ENCODE measurements around the gene RABGAP1L.
"Not testable (repeated sequence)": the region's sequence is repeated elsewhere in the genome, so short reads cannot be mapped to it uniquely, and the experiment has no call there.

RABGAP1L gene

DNA sequence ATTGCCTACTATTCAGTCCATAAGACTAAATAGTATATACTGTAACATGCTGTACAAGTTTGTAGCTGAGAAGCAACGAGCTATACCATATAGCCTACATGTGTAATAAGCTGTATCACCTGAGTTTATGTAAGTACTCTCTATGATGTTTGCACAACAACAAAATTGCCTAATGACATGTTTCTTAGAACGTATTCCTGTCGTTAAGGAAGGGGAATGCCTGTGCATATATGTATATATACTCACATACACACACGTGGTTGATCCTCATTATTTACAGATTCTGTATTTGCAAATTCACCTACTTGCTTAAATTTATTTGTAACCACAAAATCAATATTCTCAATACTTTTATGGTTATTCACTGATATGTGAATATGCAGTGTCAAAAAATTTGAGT lies 504.0 kb downstream of the RABGAP1L start:
- no peak for DNase-seq (ENCODE audit: low read depth)

DNA sequence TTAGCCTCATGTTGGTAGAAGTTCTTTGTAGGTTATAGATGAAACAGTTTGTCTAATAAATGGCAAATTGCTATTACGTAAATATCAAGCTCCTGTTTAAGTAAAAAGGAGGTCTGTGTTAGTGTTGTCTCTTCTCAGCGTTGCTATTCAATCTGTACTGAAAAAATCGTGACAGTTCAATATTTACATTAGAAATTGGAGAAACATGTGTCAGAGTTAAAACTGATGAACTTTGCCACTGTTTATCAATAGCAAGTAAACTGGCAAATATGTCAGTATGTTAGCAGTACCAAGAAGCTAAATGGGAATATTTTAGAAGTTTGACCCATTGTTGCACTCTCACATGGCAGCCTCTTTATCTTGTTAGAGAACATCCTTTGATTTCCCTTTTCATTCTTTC lies 506.9 kb downstream of the RABGAP1L start:
- no peak for DNase-seq (ENCODE audit: low read depth)

DNA sequence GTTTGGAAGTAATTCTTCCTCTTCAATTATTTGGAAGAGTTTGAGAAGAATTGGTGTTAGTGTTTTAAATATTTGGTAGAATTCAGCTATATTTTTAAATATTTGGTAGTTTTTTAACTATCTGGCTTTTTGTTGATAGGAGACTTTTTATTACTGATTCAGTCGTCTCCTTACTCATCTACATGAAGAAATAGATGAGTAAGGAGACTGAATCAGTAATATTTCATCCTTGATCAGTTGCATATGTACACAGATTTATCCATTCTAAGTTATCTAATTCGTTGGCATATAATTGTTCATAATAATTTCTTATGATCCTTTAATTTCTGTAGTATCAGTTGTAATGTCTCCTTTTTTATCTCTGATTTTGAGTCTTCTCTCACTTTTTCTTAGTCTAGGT lies 512.5 kb downstream of the RABGAP1L start:
- DNase-seq (ENCODE audit: low read depth): no peak

DNA sequence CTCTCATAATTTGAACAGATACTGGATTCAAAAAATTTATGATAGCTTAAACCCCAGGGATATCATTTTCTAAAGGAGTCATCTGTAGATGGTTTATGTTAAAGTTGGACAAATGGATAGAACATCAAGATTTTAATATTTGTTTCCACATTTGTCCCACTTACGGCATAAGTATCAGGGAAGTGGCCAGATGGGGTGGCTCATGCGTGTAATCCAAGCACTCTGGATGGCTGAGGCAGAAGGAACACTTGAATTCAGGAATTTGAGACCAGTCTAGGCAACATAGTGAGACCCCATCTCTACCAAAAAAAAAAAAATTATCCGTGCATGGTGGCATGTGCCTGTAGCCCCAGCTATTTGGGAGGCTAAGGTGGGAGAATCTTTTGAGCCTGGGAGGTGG lies 517.5 kb downstream of the RABGAP1L start:
- DNase-seq (ENCODE audit: low read depth): no peak

GRCh38 chr1:174678657-174679056 lies 519.3 kb downstream of the RABGAP1L start:
- no peak for DNase-seq (ENCODE audit: low read depth)

GRCh38 chr1:174680101-174680500 lies 520.8 kb downstream of the RABGAP1L start:
- no peak for DNase-seq (ENCODE audit: low read depth)

DNA sequence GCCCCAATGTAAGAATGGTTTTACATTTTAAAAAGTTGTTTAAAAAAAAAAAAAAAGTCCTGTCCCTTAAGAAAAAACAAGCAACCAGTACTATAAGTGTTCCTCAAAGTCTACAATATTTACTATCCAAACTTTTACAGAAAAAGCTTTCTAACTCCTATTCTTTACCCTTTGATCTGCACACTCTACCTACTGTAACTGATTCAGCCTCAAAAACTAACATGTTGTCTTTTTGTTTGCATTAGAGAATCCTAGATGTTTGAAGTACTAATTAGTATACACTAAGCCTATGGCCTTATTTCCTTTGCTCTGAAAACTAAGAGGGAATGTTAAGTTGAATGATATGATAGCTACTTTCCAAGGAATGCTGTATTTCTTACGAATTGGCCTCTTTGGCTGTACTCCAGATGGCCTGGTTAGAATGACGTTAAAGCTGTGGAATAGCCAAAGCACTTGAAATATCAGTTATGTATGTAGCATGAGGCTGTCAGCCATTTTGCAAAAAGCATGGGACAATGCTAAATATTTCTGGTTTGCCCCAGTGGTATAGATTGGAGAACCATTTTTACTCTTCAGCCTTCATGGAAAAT lies 523.2 kb downstream of the RABGAP1L start:
- DNase-seq (ENCODE audit: low read depth): no peak

GRCh38 chr1:174686213-174686612 lies 526.9 kb downstream of the RABGAP1L start:
- no peak for DNase-seq (ENCODE audit: low read depth)

GRCh38 chr1:174689524-174689923 lies 530.2 kb downstream of the RABGAP1L start:
- no peak for DNase-seq (ENCODE audit: low read depth)

GRCh38 chr1:174690266-174690665 lies 530.9 kb downstream of the RABGAP1L start:
- DNase-seq (ENCODE audit: low read depth): no peak

GRCh38 chr1:174692313-174692712 lies 533.0 kb downstream of the RABGAP1L start:
- DNase-seq (ENCODE audit: low read depth): no peak

GRCh38 chr1:174693085-174693484 lies 533.8 kb downstream of the RABGAP1L start:
- no peak for DNase-seq (ENCODE audit: low read depth)

DNA sequence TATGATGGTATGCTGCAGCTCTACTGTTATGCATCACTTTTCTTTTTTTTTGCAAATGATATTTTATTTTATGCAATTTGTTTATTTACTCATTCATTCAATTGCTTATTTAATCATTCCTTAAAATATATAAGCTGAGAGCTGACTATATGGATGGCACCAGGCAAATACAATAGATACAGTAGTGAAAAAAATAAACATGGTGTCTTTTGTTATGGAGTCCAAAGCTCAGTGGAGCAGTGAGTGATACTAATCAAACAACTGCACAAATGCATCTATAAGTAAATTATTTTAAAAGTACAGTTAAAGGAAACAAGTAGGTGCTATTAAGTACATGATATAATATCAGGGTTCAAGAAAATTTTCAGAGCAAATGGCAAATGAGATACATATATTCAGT lies 534.2 kb downstream of the RABGAP1L start:
- not testable (repeated sequence) for DNase-seq (ENCODE audit: low read depth)

- no peak for DNase-seq (ENCODE audit: low read depth)
Measured at GRCh38 chr1:174696026-174696821, 536.9 kb downstream of the RABGAP1L start.

DNA sequence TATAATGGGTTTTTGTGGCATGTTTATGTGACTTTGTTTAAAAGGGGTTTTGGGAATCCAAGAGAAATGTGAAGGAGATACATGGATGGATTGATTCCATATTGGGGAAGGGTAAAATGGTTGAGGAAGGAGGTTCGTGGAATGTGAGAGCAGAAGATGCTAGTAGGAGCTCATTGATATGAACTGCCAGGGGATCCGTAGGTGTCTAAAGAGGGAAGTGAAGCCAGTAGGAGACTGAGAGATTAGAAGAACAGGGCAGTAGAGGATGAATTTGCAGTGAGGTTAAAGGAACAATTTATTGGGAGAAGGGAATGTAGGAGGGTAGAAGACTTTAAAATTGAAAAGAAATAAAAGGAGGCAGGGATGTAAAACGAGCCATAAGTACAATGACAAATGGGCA lies 541.0 kb downstream of the RABGAP1L start:
- DNase-seq (ENCODE audit: low read depth): no peak

DNA sequence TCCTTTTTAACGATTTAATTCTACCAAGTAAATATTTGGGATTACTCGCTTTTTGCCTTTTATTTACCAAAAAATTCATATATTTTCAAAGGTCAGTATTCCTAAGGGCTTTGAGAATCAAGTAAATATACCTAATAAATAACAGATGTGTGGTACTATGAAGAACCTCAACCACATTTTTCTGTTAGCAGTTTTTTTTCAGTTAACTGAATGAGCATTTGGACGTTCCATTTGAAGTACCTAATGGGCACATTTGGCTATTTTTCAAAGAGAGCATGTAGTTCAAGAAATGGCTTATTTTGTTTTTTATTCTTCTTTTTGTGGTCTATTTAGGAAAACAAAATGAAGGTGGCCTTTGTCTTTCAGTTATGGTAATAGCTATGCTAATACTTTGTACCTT lies 541.5 kb downstream of the RABGAP1L start:
- no peak for DNase-seq (ENCODE audit: low read depth)

DNA sequence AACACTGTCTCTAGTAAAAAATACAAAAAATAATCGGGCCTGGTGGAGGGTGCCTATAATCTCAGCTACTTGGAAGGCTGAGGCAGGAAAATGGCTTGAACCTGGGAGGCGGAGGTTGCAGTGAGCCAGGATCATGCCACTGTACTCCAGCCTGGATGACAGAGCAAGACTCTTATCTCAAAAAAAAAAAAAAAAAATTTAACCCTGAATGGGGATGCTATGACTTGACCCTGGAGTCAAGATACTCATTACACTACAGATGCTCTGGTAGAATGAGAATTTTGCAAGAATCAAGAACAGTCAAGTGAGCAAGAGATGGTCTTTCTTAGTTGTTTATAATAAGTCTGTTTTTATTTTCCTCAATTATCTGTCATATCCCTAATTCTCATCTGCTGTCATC lies 542.2 kb downstream of the RABGAP1L start:
- no peak for DNase-seq (ENCODE audit: low read depth)

DNA sequence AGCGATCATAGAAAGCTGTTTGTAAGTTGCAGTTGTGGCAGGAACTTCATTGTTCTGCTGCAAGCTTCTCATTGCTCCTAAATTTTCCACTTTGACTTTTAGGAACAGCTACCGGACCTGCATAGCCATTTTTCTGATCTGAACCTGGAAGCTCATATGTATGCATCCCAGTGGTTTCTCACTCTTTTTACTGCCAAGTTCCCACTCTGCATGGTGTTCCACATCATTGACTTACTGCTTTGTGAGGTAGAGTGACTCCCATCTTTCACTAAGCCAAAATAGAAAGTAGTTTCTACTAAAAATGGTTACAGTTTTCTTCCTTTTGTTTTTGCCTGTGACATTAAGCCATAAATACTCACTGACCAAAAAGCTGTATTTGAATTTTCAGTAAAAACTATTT lies 542.7 kb downstream of the RABGAP1L start:
- DNase-seq (ENCODE audit: low read depth): no peak

DNA sequence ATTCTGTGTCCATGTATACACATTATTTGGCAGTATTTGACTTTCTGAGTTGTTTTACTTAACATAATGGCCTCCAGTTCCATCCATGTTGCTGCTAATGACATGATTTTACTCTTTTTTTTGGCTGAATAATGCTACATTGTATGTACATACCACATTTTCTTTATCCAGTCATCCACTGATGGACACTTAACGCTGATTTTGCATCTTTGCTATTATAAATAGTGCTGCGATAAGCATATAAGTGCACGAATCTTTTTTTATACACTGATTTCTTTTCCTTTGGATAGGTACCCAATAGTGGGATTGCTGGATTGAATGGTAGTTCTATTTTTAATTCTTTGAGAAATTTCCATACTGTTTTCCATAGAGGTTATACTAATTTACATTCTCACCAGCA lies 544.0 kb downstream of the RABGAP1L start:
- DNase-seq (ENCODE audit: low read depth): no peak

DNA sequence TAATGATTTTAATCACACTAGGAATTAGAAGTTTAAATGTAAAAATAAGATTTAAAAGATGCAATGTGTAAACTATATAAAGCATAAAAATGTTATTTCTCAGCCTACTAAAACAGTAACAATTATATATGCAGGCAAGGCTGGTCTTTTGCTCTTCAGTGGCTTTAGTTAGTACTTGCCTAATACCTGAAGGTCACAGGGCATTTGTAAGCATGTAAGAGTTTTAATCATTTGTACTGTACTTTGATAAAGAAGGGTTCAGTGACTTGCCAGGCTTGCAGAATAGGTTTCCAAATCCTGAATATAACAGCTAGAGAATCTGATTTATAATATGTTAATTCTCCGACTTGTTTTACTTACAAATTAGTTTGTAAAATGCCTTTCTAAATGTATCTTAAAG lies 545.0 kb downstream of the RABGAP1L start:
- DNase-seq (ENCODE audit: low read depth): no peak

DNA sequence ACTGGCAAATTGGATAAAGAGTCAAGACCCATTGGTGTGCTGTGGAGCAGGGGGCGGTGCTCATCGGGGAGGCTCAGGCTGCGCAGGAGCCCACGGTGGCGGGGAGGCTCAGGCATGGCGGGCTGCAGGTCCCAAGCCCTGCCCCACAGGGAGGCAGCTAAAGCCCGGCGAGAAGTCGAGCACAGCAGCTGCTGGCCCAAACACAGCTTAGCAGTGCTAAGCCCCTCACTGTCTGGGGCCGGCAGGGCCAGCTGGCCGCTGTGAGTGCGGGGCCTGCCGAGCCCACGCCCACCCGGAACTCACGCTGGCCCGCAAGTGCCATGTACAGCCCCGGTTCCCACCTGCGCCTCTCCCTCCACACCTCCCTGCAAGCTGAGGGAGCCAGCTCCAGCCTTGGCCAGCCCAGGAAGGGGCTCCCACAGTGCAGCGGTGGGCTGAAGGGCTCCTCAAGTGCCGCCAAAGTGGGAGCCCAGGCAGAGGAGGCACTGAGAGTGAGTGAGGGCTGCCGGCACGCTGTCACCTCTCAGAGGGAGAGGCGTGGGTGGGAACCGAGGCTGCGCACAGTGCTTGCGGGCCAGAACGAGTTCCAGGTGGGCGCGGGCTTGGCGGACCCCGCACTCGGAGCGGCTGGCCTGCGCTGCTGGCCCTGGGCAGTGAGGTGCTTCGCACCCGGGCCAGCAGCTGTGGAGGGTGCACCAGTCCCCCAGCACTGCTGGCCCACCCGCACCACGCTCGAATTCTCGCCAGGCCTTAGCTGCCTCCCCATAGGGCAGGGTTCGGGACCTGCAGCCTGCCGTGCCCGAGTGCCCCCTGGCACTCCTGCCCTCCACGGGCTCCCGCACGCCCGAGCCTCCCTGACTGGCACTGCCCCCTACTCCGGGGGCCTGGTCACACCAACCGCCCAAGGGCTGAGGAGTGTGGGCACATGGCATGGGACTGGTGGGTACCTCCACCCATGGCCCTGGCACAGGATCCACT lies 551.8 kb downstream of the RABGAP1L start:
- DNase-seq (ENCODE audit: low read depth): no peak

GRCh38 chr1:174711848-174712247 lies 552.5 kb downstream of the RABGAP1L start:
- not testable (repeated sequence) for DNase-seq (ENCODE audit: low read depth)

- DNase-seq (ENCODE audit: low read depth): no peak
Measured at GRCh38 chr1:174712541-174712940, 553.2 kb downstream of the RABGAP1L start.

Measured in activated T-helper 9 cell treated with anti-CD3 and anti-CD28 coated beads, Interleukin-2, amount 50 U/mL, for 16 hours (primary cell).